Vagina (tissue), 2 donors: ENCODE data around the gene KLHL29.

ENCODE experiments used
- CTCF ChIP-seq, 3 experiments: fragments of 450-650 bp in 2 of 3; fragments of 200-600 bp in 1 of 3; sonication (generic) in 1 of 3; IDR thresholded peaks; one replicate each; pipeline ENCODE4 v1.5.1; 2017 to 2019; ENCODE audit warnings: antibody characterized with exemption in 3 of 3, mild to moderate bottlenecking in 2 of 3, moderate library complexity in 2 of 3
- POLR2A ChIP-seq, 2 donors: fragments of 450-650 bp; IDR thresholded peaks; one replicate each; pipeline ENCODE4 v1.6.1; 2017; ENCODE audit warnings: antibody characterized with exemption in 2 of 2, mild to moderate bottlenecking in 2 of 2, moderate library complexity in 2 of 2
- POLR2AphosphoS5 ChIP-seq, 2 donors: sonication (generic); formaldehyde crosslinking; IDR thresholded peaks; one replicate each; pipeline ENCODE4 v1.9.0; 2017; ENCODE audit warnings: antibody characterized with exemption in 2 of 2, mild to moderate bottlenecking in 2 of 2, low read depth in 1 of 2; ENCODE audit not compliant: insufficient read depth in 1 of 2

- TF ChIP-seq CTCF (IDR thresholded peaks at IDR 0.05) (no peak), POLR2AphosphoS5 (IDR thresholded peaks at IDR 0.05; ENCODE audit: insufficient read depth in 1 of 2, low read depth in 1 of 2) (no peak), POLR2A (IDR thresholded peaks at IDR 0.05) (no peak)
Observed at GRCh38 chr2:23571527-23572282, 186.7 kb downstream of the KLHL29 start.
